Measurements from ENCODE around the gene NRXN2.

Gene NRXN2

DNA sequence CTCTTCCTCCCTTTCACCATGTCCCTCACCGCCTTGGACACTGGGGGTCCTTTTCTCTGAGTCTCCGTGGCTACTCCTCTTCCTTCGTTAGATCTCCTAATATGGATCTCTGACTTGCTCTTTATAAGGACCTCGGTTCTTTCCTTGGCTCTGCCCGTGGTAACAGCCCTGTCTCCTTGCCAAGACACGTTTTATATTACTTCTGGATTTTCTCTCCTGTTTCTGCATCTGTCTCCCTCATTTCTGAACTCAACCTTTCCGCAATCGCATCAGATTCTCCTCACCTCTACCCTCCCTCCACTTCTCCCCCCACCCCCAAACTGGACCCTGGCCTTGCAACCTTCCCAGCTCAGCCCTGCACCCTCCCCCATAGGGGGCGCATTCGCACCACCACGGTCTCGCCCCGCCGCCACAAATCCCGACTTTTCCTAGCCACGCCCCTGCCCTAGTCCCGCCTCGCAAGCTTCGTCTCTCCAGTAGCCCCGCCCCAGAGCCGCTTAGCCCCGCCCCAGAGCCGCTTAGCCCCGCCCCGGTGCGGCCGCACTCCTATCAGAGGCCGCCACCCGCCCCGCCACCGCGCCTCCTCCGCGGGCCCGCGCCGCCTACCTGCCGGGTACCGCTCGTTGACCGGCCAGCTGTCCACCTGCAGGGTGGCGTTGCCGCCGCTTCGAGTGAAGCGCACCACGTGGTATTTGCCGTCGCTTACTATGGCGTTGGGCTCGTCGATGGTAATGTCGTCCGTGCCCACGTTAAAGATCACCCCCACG lies 93.0 kb downstream of the NRXN2 start:
- Histone ChIP-seq H2AFZ (ENCODE audit: low read length) (no peak overlapping the region), H3K4me1 (ENCODE audit: control insufficient read depth in 2 of 2, insufficient read depth in 1 of 2, low read depth in 1 of 2, low read length in 2 of 2) (peaks cover 0 to 11% of the 10 kb centered on the region in 2 donors), H4K8ac (ENCODE audit: low read depth, low read length) (no peak overlapping the region), H3K14ac (ENCODE audit: low read length) (no peak overlapping the region), H3K23ac (ENCODE audit: low read depth, low read length, poor library complexity) (peak overlapping the region; percentile 70), H3K36me3 (replicated peaks in 1 of 2; ENCODE audit: control insufficient read depth in 2 of 2, insufficient read depth in 2 of 2, low read length in 2 of 2) (peaks cover 5 to 8% of the 10 kb centered on the region in 2 donors), H3K4me2 (ENCODE audit: insufficient read depth, low read length, poor library complexity, severe bottlenecking) (no peak overlapping the region), H3K9me3 (replicated peaks in 1 of 2; ENCODE audit: control insufficient read depth in 2 of 2, insufficient read depth in 1 of 2, low read depth in 1 of 2, low read length in 2 of 2) (no peaks in the 10 kb centered on the region), H2BK120ac (ENCODE audit: low read depth, low read length) (no peak overlapping the region), H3K27ac (replicated peaks; ENCODE audit: low read length) (no peak overlapping the region), H3K79me1 (ENCODE audit: low read depth, low read length) (no peaks in the 10 kb centered on the region), H3K4ac (ENCODE audit: low read length) (no peak overlapping the region), H2BK15ac (ENCODE audit: low read length) (no peak overlapping the region), H3K27me3 (ENCODE audit: control insufficient read depth in 3 of 3, insufficient read depth in 3 of 3, low read depth in 1 of 3, low read length in 3 of 3) (peaks cover 0 to 4% (median 0%) of the 10 kb centered on the region in 3 experiments), H3K18ac (ENCODE audit: low read length) (peak overlapping the region; percentile 25), H3K4me3 (ENCODE audit: low read length in 2 of 2) (peak overlapping the region in 1 of 2 donors; percentile 5), H2AK5ac (ENCODE audit: low read depth, low read length) (no peak overlapping the region), H2BK5ac (ENCODE audit: low read length) (no peak overlapping the region), H4K91ac (ENCODE audit: low read depth, low read length, poor library complexity) (no peak overlapping the region), H2BK12ac (ENCODE audit: low read length) (no peak overlapping the region), H3K9ac (ENCODE audit: low read depth, low read length, poor library complexity) (no peak overlapping the region)
- no CpG with 5 or more reads among the region's 56 CpGs for WGBS, 2 donors (ENCODE audit: extremely low coverage in 2 of 2, insufficient read length in 2 of 2, insufficient replicate concordance in 1 of 2)
- DNase-seq (ENCODE audit: low spot score), result no peak

DNA sequence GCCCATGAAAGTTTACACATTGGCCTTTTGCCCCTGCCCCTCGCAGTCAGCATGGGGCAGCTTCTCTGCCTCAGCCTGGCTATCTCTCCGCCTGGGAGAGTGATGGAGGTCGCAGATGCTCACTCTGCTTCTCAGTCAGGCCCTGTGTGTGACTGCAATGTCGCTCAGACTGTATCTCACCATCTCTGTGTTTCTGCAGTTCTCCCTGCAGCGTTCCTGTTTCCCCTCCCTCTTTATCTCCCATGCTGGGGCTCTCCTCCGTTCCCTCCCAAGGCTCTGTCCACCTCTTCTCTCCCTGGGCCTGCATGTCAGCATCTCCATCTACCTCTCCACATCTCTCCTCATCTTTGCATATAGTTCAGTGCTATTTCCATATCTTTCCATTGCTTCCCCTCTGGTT lies 93.9 kb downstream of the NRXN2 start:
- H3K14ac ChIP-seq (ENCODE audit: low read length), result no peak overlapping the region
- H2AFZ ChIP-seq (ENCODE audit: low read length), result no peak overlapping the region

DNA sequence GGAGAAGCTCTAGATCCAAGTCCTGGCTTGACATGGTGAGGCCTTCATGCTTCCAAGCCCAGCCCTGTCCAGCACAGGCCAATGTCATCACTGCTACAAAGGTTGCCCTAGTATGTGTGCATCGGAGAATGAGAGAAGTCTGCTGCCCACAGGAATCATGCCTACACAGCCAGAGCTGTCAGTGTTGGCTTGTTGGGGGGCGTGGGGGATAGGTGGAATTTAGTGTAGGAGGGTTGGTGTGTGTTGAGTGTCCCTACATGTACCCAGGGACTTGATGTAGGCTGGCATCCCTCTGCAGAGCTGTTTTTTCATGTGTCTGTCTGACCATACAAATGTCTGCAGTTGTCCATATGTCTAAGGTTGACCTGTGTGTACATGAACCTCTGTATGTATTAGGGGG lies 94.4 kb downstream of the NRXN2 start:
- Histone ChIP-seq H3K23ac (ENCODE audit: low read depth, low read length, poor library complexity) (no peak overlapping the region), H3K36me3 (replicated peaks in 1 of 2; ENCODE audit: control insufficient read depth in 2 of 2, insufficient read depth in 2 of 2, low read length in 2 of 2) (peaks cover 5 to 6% of the 10 kb centered on the region in 2 donors), H3K14ac (ENCODE audit: low read length) (no peak overlapping the region), H4K91ac (ENCODE audit: low read depth, low read length, poor library complexity) (no peak overlapping the region), H2BK5ac (ENCODE audit: low read length) (no peak overlapping the region), H3K4me3 (ENCODE audit: low read length in 2 of 2) (no peak overlapping the region), H3K4me2 (ENCODE audit: insufficient read depth, low read length, poor library complexity, severe bottlenecking) (no peak overlapping the region), H3K4me1 (ENCODE audit: control insufficient read depth in 2 of 2, insufficient read depth in 1 of 2, low read depth in 1 of 2, low read length in 2 of 2) (peaks cover 0 to 11% of the 10 kb centered on the region in 2 donors), H3K18ac (ENCODE audit: low read length) (no peak overlapping the region), H2BK120ac (ENCODE audit: low read depth, low read length) (no peak overlapping the region), H3K9ac (ENCODE audit: low read depth, low read length, poor library complexity) (no peak overlapping the region), H3K79me1 (ENCODE audit: low read depth, low read length) (no peaks in the 10 kb centered on the region), H2AK5ac (ENCODE audit: low read depth, low read length) (no peak overlapping the region), H3K27me3 (ENCODE audit: control insufficient read depth in 3 of 3, insufficient read depth in 3 of 3, low read depth in 1 of 3, low read length in 3 of 3) (peaks cover 0 to 4% (median 0%) of the 10 kb centered on the region in 3 experiments), H2BK12ac (ENCODE audit: low read length) (no peak overlapping the region), H2AFZ (ENCODE audit: low read length) (no peak overlapping the region), H3K4ac (ENCODE audit: low read length) (no peak overlapping the region), H4K8ac (ENCODE audit: low read depth, low read length) (no peak overlapping the region), H3K27ac (replicated peaks; ENCODE audit: low read length) (no peak overlapping the region), H3K9me3 (replicated peaks in 1 of 2; ENCODE audit: control insufficient read depth in 2 of 2, insufficient read depth in 1 of 2, low read depth in 1 of 2, low read length in 2 of 2) (no peaks in the 10 kb centered on the region), H2BK15ac (ENCODE audit: low read length) (no peak overlapping the region)
- no peak for DNase-seq (ENCODE audit: low spot score)
- WGBS, 2 donors (ENCODE audit: extremely low coverage in 2 of 2, insufficient read length in 2 of 2, insufficient replicate concordance in 1 of 2), result no CpG with 5 or more reads among the region's 2 CpGs

More for the DNA sequence above, 93.9 kb downstream of the NRXN2 start:
- H3K36me3 ChIP-seq (replicated peaks in 1 of 2; ENCODE audit: control insufficient read depth in 2 of 2, insufficient read depth in 2 of 2, low read length in 2 of 2), result peaks cover 5 to 6% of the 10 kb centered on the region in 2 donors
- H4K8ac ChIP-seq (ENCODE audit: low read depth, low read length), result no peak overlapping the region
- H2BK120ac ChIP-seq (ENCODE audit: low read depth, low read length), result no peak overlapping the region
- no peak overlapping the region for H3K4me2 ChIP-seq (ENCODE audit: insufficient read depth, low read length, poor library complexity, severe bottlenecking)
- H3K9me3 ChIP-seq (replicated peaks in 1 of 2; ENCODE audit: control insufficient read depth in 2 of 2, insufficient read depth in 1 of 2, low read depth in 1 of 2, low read length in 2 of 2), result no peaks in the 10 kb centered on the region
- no peak overlapping the region for H3K18ac ChIP-seq (ENCODE audit: low read length)
- no peaks in the 10 kb centered on the region for H3K79me1 ChIP-seq (ENCODE audit: low read depth, low read length)
- peaks cover 0 to 4% (median 0%) of the 10 kb centered on the region in 3 experiments for H3K27me3 ChIP-seq (ENCODE audit: control insufficient read depth in 3 of 3, insufficient read depth in 3 of 3, low read depth in 1 of 3, low read length in 3 of 3)
- no peak overlapping the region for H3K23ac ChIP-seq (ENCODE audit: low read depth, low read length, poor library complexity)
- WGBS, 2 donors (ENCODE audit: extremely low coverage in 2 of 2, insufficient read length in 2 of 2, insufficient replicate concordance in 1 of 2), result no CpG with 5 or more reads among the region's 6 CpGs
- no peak overlapping the region for H3K27ac ChIP-seq (replicated peaks; ENCODE audit: low read length)
- H2BK12ac ChIP-seq (ENCODE audit: low read length), result no peak overlapping the region
- H3K4me3 ChIP-seq (ENCODE audit: low read length in 2 of 2), result no peak overlapping the region
- no peak for DNase-seq (ENCODE audit: low spot score)
- no peak overlapping the region for H3K4ac ChIP-seq (ENCODE audit: low read length)
- H2AK5ac ChIP-seq (ENCODE audit: low read depth, low read length), result no peak overlapping the region
- peaks cover 0 to 11% of the 10 kb centered on the region in 2 donors for H3K4me1 ChIP-seq (ENCODE audit: control insufficient read depth in 2 of 2, insufficient read depth in 1 of 2, low read depth in 1 of 2, low read length in 2 of 2)
- no peak overlapping the region for H3K9ac ChIP-seq (ENCODE audit: low read depth, low read length, poor library complexity)
- H2BK15ac ChIP-seq (ENCODE audit: low read length), result no peak overlapping the region
- no peak overlapping the region for H4K91ac ChIP-seq (ENCODE audit: low read depth, low read length, poor library complexity)
- H2BK5ac ChIP-seq (ENCODE audit: low read length), result no peak overlapping the region

DNA sequence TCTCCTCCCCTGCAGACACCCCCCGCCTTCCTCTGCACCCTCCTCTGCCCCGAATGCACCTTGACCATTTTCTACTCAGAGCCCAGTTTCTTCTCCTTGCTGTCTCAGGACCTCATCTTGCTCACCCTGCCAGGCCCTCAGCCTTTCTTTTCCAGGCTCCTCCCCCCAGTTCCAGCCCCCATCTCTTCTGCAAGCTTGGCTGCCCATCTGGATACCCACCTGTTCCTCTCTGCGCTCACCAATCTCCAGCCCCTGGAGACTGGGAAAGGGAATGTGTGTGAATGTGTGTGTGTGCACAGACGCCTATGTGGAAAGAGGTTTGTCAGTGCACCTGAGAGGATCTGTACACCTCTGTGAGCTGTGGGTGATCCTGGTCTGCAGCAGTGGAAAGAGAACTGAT lies 95.6 kb downstream of the NRXN2 start:
- no CpG with 5 or more reads among the region's 4 CpGs for WGBS, 2 donors (ENCODE audit: extremely low coverage in 2 of 2, insufficient read length in 2 of 2, insufficient replicate concordance in 1 of 2)
- Histone ChIP-seq H2AK5ac (ENCODE audit: low read depth, low read length) (no peak overlapping the region), H3K23ac (ENCODE audit: low read depth, low read length, poor library complexity) (no peak overlapping the region), H2BK15ac (ENCODE audit: low read length) (peak overlapping the region; percentile 55), H2BK5ac (ENCODE audit: low read length) (no peak overlapping the region), H2BK12ac (ENCODE audit: low read length) (no peak overlapping the region), H3K4me1 (ENCODE audit: control insufficient read depth in 2 of 2, insufficient read depth in 1 of 2, low read depth in 1 of 2, low read length in 2 of 2) (peaks cover 0 to 11% of the 10 kb centered on the region in 2 donors), H4K8ac (ENCODE audit: low read depth, low read length) (no peak overlapping the region), H3K27me3 (ENCODE audit: control insufficient read depth in 3 of 3, insufficient read depth in 3 of 3, low read depth in 1 of 3, low read length in 3 of 3) (peaks cover 0 to 4% (median 0%) of the 10 kb centered on the region in 3 experiments), H3K79me1 (ENCODE audit: low read depth, low read length) (no peaks in the 10 kb centered on the region), H2BK120ac (ENCODE audit: low read depth, low read length) (no peak overlapping the region), H3K9ac (ENCODE audit: low read depth, low read length, poor library complexity) (no peak overlapping the region), H3K36me3 (replicated peaks in 1 of 2; ENCODE audit: control insufficient read depth in 2 of 2, insufficient read depth in 2 of 2, low read length in 2 of 2) (peaks cover 5 to 6% of the 10 kb centered on the region in 2 donors), H3K4ac (ENCODE audit: low read length) (no peak overlapping the region), H3K9me3 (replicated peaks in 1 of 2; ENCODE audit: control insufficient read depth in 2 of 2, insufficient read depth in 1 of 2, low read depth in 1 of 2, low read length in 2 of 2) (no peaks in the 10 kb centered on the region), H2AFZ (ENCODE audit: low read length) (no peak overlapping the region), H4K91ac (ENCODE audit: low read depth, low read length, poor library complexity) (no peak overlapping the region), H3K14ac (ENCODE audit: low read length) (no peak overlapping the region), H3K4me3 (ENCODE audit: low read length in 2 of 2) (no peak overlapping the region), H3K18ac (ENCODE audit: low read length) (peak overlapping the region; percentile 17), H3K27ac (replicated peaks; ENCODE audit: low read length) (no peak overlapping the region), H3K4me2 (ENCODE audit: insufficient read depth, low read length, poor library complexity, severe bottlenecking) (no peak overlapping the region)
- DNase-seq (ENCODE audit: low spot score), result no peak

All from neuronal stem cell (in vitro differentiated cells).